ENCODE data around the gene SCUBE1. TPM values are rescaled to one million over a fixed set of nuclear protein-coding genes. Genes with fewer than 3 reads are reported as not detected.

The SCUBE1 gene
- total RNA-seq, 4 donors from 2014 or later, result 33.3 to 109 (median 66.3) TPM

GRCh38 chr22:43226377-43227238 is 116.6 kb downstream of the SCUBE1 start:
- peaks cover 0 to 56% (median 7%) of the 10 kb centered on the region in 4 donors for H3K36me3 ChIP-seq
- WGBS, result 56% methylated on average over 10 of the region's 19 CpGs
- no peak overlapping the region for H3K4me3 ChIP-seq
- peaks cover 0 to 15% (median 13%) of the 10 kb centered on the region in 4 donors for H3K4me1 ChIP-seq
- DNase-seq (ENCODE audit: extremely low spot score), result no peak
- TF ChIP-seq EP300 (IDR thresholded peaks at IDR 0.05) (no peak), POLR2A (IDR thresholded peaks at IDR 0.05; ENCODE audit: low read depth) (no peak), POLR2AphosphoS5 (IDR thresholded peaks at IDR 0.05) (no peak)
- TF ChIP-seq, protein P1, sequence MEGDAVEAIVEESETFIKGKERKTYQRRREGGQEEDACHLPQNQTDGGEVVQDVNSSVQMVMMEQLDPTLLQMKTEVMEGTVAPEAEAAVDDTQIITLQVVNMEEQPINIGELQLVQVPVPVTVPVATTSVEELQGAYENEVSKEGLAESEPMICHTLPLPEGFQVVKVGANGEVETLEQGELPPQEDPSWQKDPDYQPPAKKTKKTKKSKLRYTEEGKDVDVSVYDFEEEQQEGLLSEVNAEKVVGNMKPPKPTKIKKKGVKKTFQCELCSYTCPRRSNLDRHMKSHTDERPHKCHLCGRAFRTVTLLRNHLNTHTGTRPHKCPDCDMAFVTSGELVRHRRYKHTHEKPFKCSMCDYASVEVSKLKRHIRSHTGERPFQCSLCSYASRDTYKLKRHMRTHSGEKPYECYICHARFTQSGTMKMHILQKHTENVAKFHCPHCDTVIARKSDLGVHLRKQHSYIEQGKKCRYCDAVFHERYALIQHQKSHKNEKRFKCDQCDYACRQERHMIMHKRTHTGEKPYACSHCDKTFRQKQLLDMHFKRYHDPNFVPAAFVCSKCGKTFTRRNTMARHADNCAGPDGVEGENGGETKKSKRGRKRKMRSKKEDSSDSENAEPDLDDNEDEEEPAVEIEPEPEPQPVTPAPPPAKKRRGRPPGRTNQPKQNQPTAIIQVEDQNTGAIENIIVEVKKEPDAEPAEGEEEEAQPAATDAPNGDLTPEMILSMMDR (IDR thresholded peaks at IDR 0.05), result no peak
- intact Hi-C loops (cut with DNase I), result no loop called here
- H3K9me3 ChIP-seq, result no peaks in the 10 kb centered on the region
- peaks cover 0 to 9% (median 0%) of the 10 kb centered on the region in 4 donors for H3K27me3 ChIP-seq
- no peak overlapping the region for H3K27ac ChIP-seq (replicated peaks in 1 of 4)

- H3K27ac ChIP-seq (replicated peaks in 1 of 4), result no peak overlapping the region
- peaks cover 0 to 5% (median 0%) of the 10 kb centered on the region in 4 donors for H3K27me3 ChIP-seq
- TF ChIP-seq POLR2A (IDR thresholded peaks at IDR 0.05; ENCODE audit: low read depth), result no peak
- TF ChIP-seq, protein P1 (IDR thresholded peaks at IDR 0.05), result no peak
- no peak for TF ChIP-seq EP300 (IDR thresholded peaks at IDR 0.05)
- no peak for TF ChIP-seq POLR2AphosphoS5 (IDR thresholded peaks at IDR 0.05)
- 93% methylated on average over 8 of the region's 8 CpGs for WGBS
- DNase-seq (ENCODE audit: extremely low spot score), result no peak
- no peak overlapping the region for H3K4me3 ChIP-seq
- H3K4me1 ChIP-seq, result peaks cover 0 to 12% (median 10%) of the 10 kb centered on the region in 4 donors
- H3K36me3 ChIP-seq, result peaks cover 0 to 53% (median 12%) of the 10 kb centered on the region in 4 donors
- H3K9me3 ChIP-seq, result no peaks in the 10 kb centered on the region
- intact Hi-C loops (cut with DNase I), result no loop called here
These were observed 117.6 kb downstream of the SCUBE1 start for GRCh38 chr22:43225609-43226008.

- H3K36me3 ChIP-seq, result peaks cover 0 to 61% (median 13%) of the 10 kb centered on the region in 4 donors
- H3K27ac ChIP-seq (replicated peaks in 1 of 4), result no peak overlapping the region
- H3K4me1 ChIP-seq, result peaks cover 0 to 12% (median 10%) of the 10 kb centered on the region in 4 donors
- no peak overlapping the region for H3K4me3 ChIP-seq
- H3K9me3 ChIP-seq, result no peaks in the 10 kb centered on the region
- no peak for DNase-seq (ENCODE audit: extremely low spot score)
- intact Hi-C loops (cut with DNase I), result no loop called here
- H3K27me3 ChIP-seq, result peaks cover 0 to 4% (median 0%) of the 10 kb centered on the region in 4 donors
- 92% methylated on average over 11 of the region's 13 CpGs for WGBS
- TF ChIP-seq, protein P1 (IDR thresholded peaks at IDR 0.05), result no peak
- TF ChIP-seq POLR2AphosphoS5 (IDR thresholded peaks at IDR 0.05), result no peak
- no peak for TF ChIP-seq POLR2A (IDR thresholded peaks at IDR 0.05; ENCODE audit: low read depth)
- no peak for TF ChIP-seq EP300 (IDR thresholded peaks at IDR 0.05)
These were observed 120.2 kb downstream of the SCUBE1 start for GRCh38 chr22:43222987-43223386.

GRCh38 chr22:43222262-43222661 is 120.9 kb downstream of the SCUBE1 start:
- no peak for DNase-seq (ENCODE audit: extremely low spot score)
- 46% methylated on average over 4 of the region's 13 CpGs for WGBS
- intact Hi-C loops (cut with DNase I), result no loop called here
- Histone ChIP-seq H3K4me1 (peaks cover 0 to 12% (median 10%) of the 10 kb centered on the region in 4 donors), H3K27me3 (peaks cover 0 to 9% (median 0%) of the 10 kb centered on the region in 4 donors), H3K36me3 (peaks cover 0 to 63% (median 15%) of the 10 kb centered on the region in 4 donors), H3K9me3 (no peaks in the 10 kb centered on the region), H3K4me3 (no peak overlapping the region), H3K27ac (replicated peaks in 1 of 4) (no peak overlapping the region)
- TF ChIP-seq POLR2A (IDR thresholded peaks at IDR 0.05; ENCODE audit: low read depth) (no peak), POLR2AphosphoS5 (IDR thresholded peaks at IDR 0.05) (peak; percentile 28 to 38)

- Histone ChIP-seq H3K27ac (replicated peaks in 1 of 4) (no peak overlapping the region), H3K4me3 (no peak overlapping the region), H3K36me3 (peaks cover 0 to 62% (median 15%) of the 10 kb centered on the region in 4 donors), H3K27me3 (peaks cover 0 to 13% (median 0%) of the 10 kb centered on the region in 4 donors), H3K4me1 (peaks cover 0 to 12% (median 6%) of the 10 kb centered on the region in 4 donors), H3K9me3 (no peaks in the 10 kb centered on the region)
- intact Hi-C loops (cut with DNase I), result no loop called here
- TF ChIP-seq EP300 (IDR thresholded peaks at IDR 0.05), result no peak
- 91% methylated on average over 10 of the region's 22 CpGs for WGBS
- DNase-seq (ENCODE audit: extremely low spot score), result no peak
These were observed 122.4 kb downstream of the SCUBE1 start for GRCh38 chr22:43220625-43221380.
